Fibroblast of villous mesenchyme (primary cell): ENCODE measurements around the gene FAM120B. TPM values are rescaled to one million over a fixed set of nuclear protein-coding genes. Genes with fewer than 3 reads are reported as not detected.

Source experiments
- DNase-seq: peaks from one replicate; pipeline ENCODE4 v3.0.0-alpha.2; 2010; ENCODE audit warnings: low read depth
- H3K4me3 ChIP-seq: 2 replicates; pipeline ENCODE4 v1.5.1; 2011; ENCODE audit warnings: low read depth, mild to moderate bottlenecking, low read length
- total RNA-seq: library from RNA; depleted of rRNA; stranded (reverse); fragments of >200 nt; gene quantifications from 2 replicates; pipeline ENCODE4 v1.2.3, GENCODE V29; 2012
- TF ChIP-seq, protein P1 (sequence below): IDR thresholded peaks from 2 replicates; pipeline ENCODE4 v1.5.1; 2012; ENCODE audit warnings: low read depth, mild to moderate bottlenecking, low read length; ENCODE audit not compliant: insufficient read depth

The FAM120B gene
- total RNA-seq, 1 donor = 17.3 TPM

DNA sequence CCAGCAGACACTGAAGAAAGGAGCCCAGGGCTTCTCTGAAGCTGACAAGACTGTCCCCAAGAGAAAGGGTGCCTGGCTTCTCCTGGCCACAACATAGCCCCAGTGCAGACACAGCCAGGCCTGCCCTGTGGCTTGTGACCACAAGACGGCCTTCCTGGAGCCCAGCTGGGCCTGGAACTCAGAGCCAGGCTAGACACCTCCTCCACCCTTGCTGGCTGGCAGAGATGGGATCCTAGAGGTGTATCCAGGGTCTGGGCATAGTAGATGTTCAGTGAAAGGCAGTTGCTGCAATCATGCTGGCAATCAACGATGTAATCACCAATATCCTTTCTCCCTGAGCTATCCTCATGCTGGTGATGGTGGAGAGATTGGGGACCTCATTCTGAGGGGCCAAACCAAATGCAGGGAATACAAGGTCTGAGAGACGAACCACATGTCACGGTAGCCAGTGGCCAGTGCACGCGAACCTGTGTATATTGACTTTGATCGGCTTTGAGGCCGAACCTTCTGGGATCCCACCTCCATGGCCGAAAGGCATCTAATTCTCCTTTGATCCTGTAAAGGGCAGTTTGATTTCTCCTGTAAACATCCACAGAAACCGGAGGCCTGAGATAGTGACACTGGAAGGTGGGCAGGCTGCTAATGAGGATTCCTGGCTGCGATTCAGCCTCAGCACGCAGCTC is 131.3 kb downstream of the FAM120B start:
- no peak for DNase-seq
- H3K4me3 ChIP-seq = peak overlapping the region; percentile 2
- TF ChIP-seq, protein P1, sequence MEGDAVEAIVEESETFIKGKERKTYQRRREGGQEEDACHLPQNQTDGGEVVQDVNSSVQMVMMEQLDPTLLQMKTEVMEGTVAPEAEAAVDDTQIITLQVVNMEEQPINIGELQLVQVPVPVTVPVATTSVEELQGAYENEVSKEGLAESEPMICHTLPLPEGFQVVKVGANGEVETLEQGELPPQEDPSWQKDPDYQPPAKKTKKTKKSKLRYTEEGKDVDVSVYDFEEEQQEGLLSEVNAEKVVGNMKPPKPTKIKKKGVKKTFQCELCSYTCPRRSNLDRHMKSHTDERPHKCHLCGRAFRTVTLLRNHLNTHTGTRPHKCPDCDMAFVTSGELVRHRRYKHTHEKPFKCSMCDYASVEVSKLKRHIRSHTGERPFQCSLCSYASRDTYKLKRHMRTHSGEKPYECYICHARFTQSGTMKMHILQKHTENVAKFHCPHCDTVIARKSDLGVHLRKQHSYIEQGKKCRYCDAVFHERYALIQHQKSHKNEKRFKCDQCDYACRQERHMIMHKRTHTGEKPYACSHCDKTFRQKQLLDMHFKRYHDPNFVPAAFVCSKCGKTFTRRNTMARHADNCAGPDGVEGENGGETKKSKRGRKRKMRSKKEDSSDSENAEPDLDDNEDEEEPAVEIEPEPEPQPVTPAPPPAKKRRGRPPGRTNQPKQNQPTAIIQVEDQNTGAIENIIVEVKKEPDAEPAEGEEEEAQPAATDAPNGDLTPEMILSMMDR = no peak

DNA sequence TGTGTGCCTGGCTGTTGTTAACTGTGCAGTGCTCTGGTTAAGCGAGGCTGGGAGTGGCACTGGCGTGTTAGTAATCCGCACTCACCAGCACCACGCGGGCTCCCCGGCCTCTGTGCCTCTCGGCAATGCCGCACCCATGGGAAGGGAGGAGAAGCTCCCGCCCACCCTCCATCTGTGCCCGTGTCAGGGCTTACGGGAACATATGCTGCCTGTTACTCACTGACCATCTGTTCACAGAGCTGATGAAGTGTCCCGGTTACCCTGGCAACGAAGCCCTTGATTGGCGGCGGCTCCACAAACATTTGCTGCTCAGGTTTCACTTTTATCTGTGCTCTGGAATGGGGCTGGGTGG is 131.8 kb downstream of the FAM120B start:
- TF ChIP-seq, protein P1 = no peak
- H3K4me3 ChIP-seq = peak overlapping the region; percentile 2
- DNase-seq = peak; percentile 98

DNA sequence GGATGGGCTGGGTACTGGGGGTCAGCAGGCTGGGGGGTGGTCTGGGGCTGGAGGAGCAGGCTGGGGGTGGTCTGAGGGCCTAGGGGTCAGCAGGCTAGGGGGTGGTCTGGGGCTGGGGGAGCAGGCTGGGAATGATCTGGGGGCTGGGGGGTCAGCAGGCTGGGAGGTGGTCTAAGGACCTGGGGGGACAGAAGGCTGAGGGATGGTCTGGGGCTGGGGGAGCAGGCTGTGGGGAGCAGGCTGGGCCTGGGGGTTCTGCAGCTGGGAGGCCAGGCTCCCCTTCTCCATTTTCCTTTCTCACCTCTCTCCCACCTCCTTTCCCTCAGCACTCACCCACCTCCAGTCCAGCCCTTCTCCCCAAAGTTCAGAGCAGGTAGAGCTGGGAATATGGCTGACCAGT is 132.3 kb downstream of the FAM120B start:
- no peak overlapping the region for H3K4me3 ChIP-seq
- DNase-seq = no peak
- TF ChIP-seq, protein P1 = no peak

DNA sequence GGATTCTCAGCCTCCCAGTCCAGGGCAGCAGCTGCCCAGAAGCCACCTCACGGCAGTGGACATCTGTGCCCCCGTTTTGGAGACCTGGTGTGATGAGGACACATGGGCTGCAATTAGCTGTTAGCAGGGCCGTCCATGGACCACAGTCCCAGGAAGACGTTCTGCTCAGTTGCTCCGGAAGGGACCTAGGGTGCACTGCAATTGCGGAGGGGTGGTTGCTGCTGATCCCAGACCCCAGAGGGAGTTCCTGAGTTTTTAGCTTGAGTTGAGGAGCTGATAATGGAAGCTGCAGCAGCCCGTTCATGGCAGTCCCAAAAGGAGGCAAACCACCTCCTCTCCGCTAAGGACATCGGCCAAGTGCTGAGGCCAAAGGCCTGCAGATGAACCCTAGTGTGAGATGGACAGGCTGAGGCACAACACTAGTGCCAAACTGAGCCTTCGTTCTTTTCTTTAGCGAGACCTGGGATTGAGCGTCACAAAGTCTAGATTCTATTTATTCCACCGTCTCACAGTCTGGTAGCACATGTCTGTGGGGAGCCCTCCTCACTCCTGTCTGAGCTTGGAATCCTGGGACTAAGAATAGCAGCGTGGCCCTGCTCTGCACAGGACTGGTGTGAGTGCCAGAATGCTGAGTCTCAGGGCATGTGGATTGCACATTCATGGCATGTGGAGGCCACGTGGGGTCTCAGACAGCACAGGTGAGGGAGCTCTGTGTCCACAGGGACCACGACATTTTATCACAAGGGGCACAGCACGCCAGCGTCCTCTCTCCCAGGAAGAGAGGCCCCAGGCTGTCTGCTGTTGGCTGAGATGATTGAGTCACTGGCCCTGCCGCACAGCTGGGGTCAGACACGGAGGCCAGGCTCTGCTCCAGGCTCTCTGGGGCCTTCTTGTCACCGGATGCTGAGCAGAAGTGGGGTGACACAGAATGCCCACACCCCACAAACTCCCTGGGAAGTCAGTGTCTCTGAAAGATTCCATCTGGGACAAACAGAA is 133.1 kb downstream of the FAM120B start:
- no peak for DNase-seq
- H3K4me3 ChIP-seq = no peak overlapping the region
- TF ChIP-seq, protein P1 = no peak

DNA sequence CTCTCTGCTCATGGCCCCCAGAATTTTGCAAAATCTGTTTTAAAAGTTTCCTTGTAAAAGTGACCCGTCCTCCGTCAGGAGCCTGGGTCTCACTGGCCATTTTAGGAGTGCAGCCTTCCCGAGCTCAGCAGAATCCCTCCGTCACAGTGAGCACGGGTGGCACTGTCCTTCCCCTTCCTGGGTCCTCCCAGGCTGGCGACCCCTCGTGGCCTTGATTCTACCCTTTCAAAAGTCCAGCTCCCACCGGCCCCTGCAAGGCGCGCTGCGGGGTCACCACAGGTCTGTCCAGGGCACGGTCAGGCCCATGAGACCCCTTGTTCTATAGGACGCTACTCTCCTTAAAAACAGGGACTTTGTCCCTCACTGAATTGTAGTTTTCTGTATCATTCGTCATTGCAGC is 133.9 kb downstream of the FAM120B start:
- TF ChIP-seq, protein P1 = no peak
- no peak for DNase-seq
- no peak overlapping the region for H3K4me3 ChIP-seq

DNA sequence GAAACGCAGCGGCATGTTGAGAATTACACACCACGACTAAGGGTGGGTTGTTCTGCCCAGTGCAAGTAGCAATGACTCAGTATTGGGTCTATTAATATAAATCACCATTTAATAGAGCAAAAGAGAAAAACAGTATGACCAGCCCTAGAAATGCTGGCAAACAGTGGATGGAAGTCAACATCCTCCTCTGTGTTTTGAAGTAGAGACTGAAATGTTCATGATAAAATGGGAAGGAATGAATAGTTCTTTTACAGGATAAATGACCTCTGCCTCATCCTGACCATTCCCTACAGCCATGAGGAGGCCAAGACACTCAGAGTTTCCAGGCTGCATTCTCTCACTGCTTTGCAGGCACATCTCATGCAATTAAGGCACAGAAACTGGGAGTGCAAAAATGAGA is 134.8 kb downstream of the FAM120B start:
- peak; percentile 28 for DNase-seq
- TF ChIP-seq, protein P1 = no peak
- no peak overlapping the region for H3K4me3 ChIP-seq
